CD4-positive, alpha-beta T cell treated with Interleukin-6 for 4 hours (primary cell): ENCODE measurements around the gene M6PR.
"Not testable (repeated sequence)": the region's sequence is repeated elsewhere in the genome, so short reads cannot be mapped to it uniquely, and the experiment has no call there.

Experiments
- DNase-seq: peaks from one replicate; pipeline ENCODE4 v3.0.0-alpha.2; 2020; ENCODE audit warnings: mixed read lengths

M6PR gene

DNA sequence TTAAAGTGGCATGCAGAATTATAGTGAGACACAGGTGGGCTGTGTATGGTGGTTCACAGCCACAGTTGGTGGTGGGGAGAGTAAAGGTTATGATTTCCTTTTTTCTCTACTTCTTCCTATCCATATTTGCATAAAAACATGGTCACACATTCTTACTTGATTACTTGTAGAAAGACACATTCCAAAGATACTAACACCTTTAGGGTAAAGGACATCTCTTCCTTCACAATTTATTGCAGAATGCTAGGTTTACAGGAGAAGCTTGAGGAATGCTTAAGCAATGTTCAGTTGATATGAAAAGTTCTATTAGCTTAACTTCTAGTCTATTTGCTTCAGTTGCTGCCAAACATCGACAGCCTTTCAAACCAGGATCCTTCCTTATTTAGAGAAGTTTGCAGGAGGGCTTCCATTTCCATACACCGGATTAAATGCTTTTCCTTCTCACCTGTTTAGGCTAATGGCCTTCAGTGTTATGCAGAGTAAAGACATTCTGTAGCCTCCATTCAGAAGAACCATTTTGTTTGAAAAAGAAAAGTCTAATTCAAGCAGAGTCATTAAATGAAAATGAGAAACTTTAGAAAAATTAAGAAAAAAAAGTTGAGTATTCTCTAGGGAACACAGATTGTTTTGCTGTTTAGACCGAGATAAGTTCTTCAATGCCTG, 37.7 kb downstream of the M6PR start:
- no peak for DNase-seq

DNA sequence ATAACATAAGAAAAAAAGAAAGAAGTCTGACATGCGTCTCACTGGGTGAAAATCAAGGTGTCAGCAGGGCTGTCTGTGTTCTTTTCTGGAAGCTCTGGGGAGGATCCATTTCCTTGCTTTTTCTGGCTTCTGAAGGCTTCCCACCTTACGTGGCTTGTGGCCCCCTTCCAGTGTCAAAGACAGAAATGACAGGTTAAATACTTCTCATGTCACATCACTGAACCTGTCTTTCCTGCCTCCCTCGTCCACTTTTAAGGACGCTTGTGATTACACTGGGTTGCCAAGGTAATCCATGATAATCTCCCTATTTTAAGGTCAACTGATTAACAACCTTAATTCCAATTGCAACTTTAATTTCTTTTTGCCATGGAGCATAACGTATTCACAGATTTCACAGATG, 39.7 kb downstream of the M6PR start:
- DNase-seq: no peak

DNA sequence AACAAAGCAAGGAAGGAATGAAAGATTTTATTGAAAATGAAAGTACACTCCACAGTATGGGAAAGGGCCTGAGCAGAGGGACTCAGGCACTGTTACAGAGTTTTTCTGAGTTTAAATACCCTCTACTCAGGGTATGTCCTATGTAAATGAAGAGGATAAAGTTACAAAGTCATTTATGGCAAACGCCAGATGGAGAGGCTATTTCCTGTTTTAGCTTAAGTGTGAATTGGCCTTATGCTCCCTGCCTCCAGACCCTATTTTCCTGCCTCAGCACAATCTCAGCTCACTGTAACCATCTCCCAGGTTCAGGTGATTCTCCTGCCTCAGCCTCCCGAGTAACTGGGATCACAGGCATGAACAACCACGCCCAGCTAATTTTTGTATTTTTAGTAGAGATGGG, 41.9 kb downstream of the M6PR start:
- DNase-seq: no peak

DNA sequence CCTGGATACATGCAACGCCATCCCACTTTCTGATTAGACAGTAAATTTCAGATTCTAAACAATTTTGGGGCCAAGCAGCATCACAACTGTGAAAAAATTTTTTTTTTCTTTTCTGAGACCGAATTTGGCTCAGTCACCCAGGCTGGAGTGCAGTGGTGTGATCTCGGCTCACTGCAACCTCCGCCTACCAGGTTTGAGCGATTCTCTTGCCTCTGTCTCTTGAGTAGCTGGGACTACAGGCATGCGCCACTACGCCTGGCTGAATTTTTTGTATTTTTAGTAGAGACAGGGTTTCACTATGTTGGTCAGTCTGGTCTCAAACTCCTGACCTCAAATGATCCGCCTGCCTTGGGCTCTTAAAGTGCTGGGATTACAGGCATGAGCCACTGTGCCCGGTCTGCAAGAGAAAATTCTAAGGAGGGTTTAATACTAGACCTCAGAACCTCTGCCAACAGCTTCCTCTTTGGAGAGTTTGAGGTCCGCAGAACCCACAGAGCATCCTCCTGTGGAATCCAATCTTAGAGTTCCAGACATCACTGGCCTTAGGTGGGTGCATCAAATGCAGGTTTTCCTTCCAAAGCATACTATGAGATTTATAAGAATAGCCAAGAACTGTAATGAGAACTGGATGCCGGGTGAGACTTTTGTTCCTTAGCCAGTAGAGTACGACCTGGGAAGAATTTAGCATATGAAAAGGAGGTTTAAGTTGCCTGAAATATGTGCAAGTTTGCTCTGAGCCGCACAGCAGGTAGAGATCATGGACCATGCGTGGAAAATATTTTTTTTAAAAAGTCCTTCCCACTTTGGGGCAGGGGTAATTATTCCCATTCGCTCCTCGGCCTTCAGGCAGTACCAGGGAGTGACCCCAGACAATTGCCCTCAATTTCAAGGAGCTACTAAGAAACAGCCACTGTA, 42.9 kb downstream of the M6PR start:
- DNase-seq: no peak

DNA sequence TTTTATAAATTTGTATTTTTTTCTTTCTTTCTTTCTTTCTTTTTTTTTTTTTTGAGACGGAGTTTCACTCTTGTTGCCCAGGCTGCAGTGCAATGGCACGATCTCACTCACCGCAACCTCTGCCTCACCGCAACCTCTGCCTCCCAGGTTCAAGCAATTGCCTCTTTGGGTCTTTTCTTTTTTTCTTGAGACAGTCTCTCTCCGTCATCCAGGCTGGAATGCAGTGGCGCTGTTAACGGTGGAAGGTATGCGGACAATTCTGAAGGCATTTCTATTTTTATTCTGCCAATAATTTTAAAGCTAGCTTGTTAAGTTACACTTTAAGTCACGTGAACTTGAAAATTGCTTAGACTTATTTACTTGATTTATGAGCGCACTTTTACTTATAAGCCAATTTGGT, 43.9 kb downstream of the M6PR start:
- DNase-seq: no peak

DNA sequence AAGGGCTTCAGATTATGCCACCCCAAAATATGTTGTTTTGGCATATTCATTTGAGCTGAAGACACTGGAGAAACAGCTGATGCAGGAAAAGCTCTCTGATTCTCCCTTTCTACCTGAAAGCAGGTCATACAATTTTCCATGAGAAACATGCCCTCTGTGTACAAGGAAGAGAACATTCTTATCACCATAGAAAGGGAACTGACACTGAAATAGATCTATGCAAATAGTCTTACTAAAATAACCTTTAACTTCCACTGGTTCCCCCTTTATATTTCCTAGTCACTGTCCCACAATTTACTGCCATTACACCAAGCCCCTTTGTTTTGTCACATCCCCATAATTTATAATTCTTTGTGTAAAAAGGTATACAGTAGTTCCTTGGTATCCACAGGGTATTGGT, 44.8 kb downstream of the M6PR start:
- DNase-seq: no peak

DNA sequence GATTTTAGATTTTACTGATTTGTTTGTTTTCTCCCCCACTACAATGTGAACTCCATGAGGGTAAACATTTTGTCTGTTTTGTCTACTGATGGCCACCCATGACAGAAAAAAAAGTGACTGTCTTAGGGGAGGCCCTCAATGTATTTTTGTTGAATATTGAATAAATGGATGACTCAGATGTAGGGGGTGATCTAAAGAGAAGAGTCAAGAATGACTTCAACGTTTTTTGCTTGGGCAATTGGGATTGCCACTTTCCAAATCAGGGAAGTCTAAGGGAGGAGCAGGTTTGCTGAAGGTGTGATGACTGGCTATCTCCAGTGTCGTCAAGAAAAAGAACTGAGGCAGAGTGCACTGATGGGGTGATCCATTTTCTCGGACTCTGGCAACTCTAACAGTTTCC, 45.8 kb downstream of the M6PR start:
- DNase-seq: no peak

DNA sequence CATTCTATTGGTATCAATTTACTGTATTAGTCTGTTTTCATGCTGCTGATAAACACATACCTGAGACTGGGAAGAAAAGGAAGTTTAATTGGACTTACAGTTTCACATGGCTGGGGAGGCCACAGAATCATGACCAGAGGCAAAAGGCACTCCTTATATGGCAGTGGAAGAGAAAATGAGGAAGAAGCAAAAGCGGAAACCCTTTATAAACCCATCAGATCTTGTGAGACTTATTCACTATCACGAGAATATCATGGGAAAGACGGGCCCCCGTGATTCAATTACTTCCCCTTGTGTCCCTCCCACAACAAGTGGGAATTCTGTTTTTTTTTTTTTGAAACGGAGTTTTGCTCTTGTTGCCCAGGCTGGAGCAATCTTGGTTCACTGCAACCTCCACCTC, 46.7 kb downstream of the M6PR start:
- DNase-seq: not testable (repeated sequence)

DNA sequence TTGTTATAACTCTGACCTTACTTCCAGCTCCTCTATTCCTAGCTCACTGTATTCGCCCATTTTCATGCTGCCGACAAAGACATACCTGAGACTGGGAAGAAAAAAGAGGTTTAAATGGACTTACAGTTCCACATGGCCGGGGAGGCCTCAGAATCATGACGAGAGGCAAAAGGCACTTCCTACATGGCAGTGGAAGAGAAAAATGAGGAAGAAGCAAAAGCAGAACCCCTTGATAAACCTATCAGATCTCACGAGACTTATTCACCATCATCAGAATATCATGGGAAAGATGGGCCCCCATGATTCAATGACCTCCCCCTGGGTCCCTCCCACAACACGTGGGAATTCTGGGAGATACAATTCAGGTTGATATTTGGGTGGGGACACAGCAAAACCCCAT, 49.6 kb downstream of the M6PR start:
- DNase-seq: no peak

DNA sequence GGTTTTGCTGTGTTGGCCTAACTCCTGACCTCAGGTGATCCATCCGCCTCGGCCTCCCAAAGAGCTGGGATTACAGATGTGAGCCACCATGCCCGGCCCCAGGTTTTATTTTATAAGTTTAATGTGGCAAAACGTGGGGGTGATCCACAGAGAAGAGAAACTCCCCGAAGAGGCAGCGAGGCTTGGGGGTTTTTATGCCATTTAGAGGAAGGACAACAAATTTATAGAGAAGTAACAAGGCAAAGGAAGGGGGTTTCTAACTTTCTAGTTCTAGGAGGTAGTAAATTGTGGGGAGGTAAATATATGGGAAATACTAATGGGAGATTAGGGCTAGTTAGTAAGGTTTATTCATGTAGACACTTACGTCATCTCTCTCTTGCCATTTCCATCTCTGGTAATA, 52.4 kb downstream of the M6PR start:
- no peak for DNase-seq

DNA sequence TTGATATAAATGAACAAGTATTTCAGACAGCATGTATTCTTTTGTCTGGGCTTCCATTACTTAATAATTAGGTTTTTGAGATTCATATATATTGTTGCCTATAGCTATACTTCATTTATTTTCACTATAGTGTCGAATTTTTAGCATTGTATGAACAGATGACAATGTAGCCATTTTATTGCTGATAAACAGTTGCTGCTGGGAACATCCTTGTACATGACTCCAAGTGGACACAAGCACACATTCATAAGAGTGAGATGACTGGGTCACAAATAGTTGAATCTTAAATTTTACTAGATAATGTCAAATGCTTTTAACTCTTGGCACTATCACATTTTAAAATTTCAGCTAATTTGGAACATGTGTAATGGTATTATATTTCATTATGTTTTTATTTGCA, 54.5 kb downstream of the M6PR start:
- DNase-seq: no peak

DNA sequence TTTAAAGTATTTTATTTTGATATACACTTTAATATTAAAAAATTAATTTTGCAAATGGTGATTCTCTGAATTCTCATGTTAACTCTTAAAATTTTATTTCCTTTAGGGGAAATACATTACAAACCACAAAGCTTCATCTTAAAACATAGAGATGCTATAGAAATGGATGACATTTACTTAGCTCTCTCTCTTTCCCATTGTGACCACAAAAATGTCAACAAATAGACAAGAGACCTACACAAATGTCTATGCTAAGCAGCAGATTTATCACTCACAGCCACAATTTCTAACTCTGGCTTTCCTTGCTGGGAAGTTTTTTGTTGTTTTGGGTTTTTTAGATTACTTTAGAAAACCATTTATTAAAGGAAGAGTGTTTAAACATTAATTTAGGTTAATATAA, 55.1 kb downstream of the M6PR start:
- no peak for DNase-seq

DNA sequence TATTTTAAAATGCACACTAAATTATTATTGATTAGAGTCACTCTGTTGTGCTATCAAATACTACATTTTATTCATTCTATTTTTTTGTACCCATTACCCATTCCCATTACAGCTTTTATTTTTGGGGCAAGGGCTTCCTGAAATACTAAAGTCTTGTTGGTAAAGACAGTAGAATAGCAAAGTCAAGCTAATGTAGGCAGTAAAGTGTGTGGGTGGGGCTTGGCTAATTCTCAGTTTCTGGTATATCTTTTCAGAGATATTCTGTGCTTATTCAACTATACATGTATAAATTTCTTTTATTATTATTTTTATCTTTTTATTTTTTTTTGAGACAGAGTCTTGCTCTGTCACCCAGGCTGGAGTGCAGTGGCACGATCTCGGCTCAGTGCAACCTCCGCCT, 57.5 kb downstream of the M6PR start:
- no peak for DNase-seq
